Activated naive CD4-positive, alpha-beta T cell treated with anti-CD3 and anti-CD28 coated beads, Interleukin-2, amount 50 U/mL, for 72 hours (primary cell): ENCODE data around the gene CNTNAP2. TPM values are rescaled to one million over a fixed set of nuclear protein-coding genes. Genes with fewer than 3 reads are reported as not detected.
"Not testable (repeated sequence)": the region's sequence is repeated elsewhere in the genome, so short reads cannot be mapped to it uniquely, and the experiment has no call there.

Source experiments
- ATAC-seq, 2 donors: fragments of 150-1000 bp; cut with Tn5 transposase; 2 replicates each; pipeline ENCODE4 v1.10.0; 2021; ENCODE audit warnings: mild to moderate bottlenecking in 2 of 2, moderate library complexity in 2 of 2
- DNase-seq, 2 donors: peaks; one replicate each; pipeline ENCODE4 v3.0.0; 2021 to 2022; ENCODE audit warnings: low spot score in 2 of 2
- H3K27ac Mint-ChIP-seq, 2 donors: one replicate each; pipeline ENCODE4 v1.8.0; 2022; ENCODE audit warnings: mild to moderate bottlenecking in 2 of 2, mixed read lengths in 2 of 2
- H3K36me3 Mint-ChIP-seq, 2 donors: one replicate each; pipeline ENCODE4 v1.8.0; 2022; ENCODE audit warnings: mixed read lengths in 2 of 2
- H3K9me3 Mint-ChIP-seq, 2 donors: one replicate each; pipeline ENCODE4 v1.8.0; 2022; ENCODE audit warnings: mixed read lengths in 2 of 2
- total RNA-seq, 2 donors: library from RNA; stranded (reverse); gene quantifications; one replicate each; pipeline ENCODE4 v1.2.3, GENCODE V29; 2022

Gene CNTNAP2
- total RNA-seq, 2 donors from 2014 or later: not detected

DNA sequence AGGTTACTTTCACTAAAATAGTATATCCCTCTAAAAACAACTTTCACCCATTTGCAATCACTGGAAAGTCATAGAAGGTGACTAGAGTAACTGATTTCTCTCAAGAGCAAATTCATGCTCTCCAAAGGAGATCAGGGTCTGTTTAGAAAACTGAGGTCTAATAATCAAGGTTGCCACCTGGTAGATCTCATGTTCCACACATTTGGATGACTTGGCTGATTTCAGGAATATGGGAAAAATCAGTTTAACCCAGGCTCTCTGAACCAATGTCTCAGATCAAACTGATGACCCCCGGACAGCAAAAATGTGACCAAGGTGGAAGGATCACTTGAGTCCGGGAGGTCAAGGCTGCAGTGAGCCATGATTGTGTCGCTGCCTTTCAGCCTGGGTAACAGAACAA lies 1911.6 kb downstream of the CNTNAP2 start:
- Mint-ChIP-seq H3K9me3 (no peaks in the 10 kb centered on the region), H3K27ac (no peak overlapping the region), H3K36me3 (no peaks in the 10 kb centered on the region)
- ATAC-seq (no peak), DNase-seq (no peak)

DNA sequence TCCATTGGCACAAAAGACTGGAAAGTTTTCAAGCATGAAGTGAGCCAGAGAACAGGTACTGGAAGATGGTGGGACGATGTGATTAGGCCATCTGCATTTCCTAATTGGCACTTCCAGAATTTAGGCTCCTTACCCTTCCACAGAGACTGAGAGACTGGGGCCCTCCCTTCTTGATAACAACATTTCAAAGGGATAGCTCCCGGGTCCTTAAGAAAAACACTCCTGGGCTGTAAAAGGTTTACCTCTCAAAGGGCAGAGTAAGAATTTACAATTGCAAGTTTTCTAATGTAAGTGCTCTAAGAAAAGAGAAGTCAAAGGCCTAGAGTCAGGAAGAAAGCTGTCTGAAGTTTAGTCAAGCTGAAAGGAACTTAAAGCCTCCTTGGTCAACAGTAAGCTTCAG lies 1914.4 kb downstream of the CNTNAP2 start:
- DNase-seq: no peak
- Mint-ChIP-seq H3K36me3 (no peaks in the 10 kb centered on the region), H3K27ac (no peak overlapping the region), H3K9me3 (no peaks in the 10 kb centered on the region)
- ATAC-seq: no peak

DNA sequence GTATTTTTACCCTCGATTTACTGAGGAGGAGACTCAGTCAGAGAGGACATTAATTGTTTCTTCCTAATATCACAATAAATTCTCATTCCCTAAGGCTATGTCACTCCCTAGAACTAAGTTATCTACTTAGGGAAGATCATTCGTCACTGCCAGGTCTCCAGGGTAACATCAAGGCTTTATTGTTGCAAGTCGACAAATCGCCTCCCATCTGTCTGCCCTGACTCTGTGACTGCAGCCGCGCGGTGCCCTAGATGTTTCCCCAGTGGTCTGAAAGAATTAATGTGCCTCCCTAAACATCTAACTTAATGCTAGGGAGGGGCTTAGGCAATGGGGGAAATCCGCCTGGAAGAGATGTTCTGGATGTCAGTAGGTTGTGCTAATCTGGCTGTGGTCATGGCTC lies 1915.2 kb downstream of the CNTNAP2 start:
- DNase-seq (no peak), ATAC-seq (no peak)
- no peaks in the 10 kb centered on the region for H3K36me3 Mint-ChIP-seq
- H3K27ac Mint-ChIP-seq: no peak overlapping the region
- H3K9me3 Mint-ChIP-seq: no peaks in the 10 kb centered on the region

DNA sequence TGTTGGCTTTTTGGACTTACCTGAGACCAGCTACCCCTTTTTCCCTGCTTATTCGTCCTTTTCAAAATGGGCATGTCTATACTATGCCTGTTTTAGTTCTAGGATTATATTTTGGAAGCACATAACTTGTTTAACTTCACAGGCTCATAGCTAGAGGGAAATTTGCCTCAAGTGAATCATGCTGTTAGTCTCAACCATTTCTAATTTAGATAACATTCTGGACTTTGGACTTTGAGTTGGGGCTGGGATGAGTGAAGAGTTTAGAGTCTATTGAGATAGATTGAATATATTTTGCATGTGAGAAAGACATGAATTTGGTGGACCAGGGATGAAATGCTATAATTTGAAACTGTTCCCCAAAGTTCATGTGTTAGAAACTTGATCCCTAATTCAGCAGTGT lies 1919.3 kb downstream of the CNTNAP2 start:
- Mint-ChIP-seq H3K27ac (no peak overlapping the region), H3K36me3 (no peaks in the 10 kb centered on the region), H3K9me3 (no peaks in the 10 kb centered on the region)
- ATAC-seq (no peak), DNase-seq (no peak)

DNA sequence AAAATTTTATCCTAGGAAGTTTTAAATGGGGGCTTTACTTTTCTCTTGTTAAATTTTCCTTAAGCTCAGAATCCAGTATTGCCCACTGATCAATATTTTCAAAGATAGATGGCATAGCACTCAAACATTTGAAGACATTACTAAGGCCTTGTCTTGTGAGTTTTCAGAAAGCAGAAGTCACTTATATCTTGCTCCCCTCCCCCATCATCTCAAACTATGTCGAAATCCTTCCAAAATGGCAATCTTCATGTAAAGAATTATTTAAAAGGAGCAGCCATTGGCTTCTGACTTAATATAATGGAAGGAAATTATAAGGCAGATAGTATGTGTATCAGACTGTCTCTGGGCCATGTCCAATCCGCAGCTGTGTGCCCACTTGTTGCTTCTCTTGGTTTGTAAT lies 1920.4 kb downstream of the CNTNAP2 start:
- ATAC-seq (no peak), DNase-seq (no peak)
- no peaks in the 10 kb centered on the region for H3K9me3 Mint-ChIP-seq
- no peak overlapping the region for H3K27ac Mint-ChIP-seq
- H3K36me3 Mint-ChIP-seq: no peaks in the 10 kb centered on the region

DNA sequence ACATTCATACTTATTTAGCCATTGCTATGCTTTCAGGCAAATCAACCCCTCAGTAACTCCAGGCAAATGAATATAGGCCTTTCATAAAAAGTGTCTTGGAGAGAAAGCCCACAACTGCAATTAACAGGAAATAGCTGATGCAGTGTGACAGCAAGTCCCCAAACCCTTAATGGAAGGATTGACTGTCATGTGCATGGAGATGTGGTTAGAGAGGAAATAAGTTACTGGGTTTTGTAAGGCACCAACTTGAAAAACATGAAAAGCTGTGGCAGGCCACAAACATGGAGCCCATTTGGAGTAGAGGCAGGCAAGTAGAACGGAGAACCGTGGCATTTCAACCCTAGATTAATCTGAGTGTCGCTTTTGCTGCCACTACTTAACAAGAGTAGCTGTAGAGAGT lies 1924.6 kb downstream of the CNTNAP2 start:
- Mint-ChIP-seq H3K27ac (no peak overlapping the region), H3K9me3 (no peaks in the 10 kb centered on the region), H3K36me3 (no peaks in the 10 kb centered on the region)
- DNase-seq: no peak
- no peak for ATAC-seq

DNA sequence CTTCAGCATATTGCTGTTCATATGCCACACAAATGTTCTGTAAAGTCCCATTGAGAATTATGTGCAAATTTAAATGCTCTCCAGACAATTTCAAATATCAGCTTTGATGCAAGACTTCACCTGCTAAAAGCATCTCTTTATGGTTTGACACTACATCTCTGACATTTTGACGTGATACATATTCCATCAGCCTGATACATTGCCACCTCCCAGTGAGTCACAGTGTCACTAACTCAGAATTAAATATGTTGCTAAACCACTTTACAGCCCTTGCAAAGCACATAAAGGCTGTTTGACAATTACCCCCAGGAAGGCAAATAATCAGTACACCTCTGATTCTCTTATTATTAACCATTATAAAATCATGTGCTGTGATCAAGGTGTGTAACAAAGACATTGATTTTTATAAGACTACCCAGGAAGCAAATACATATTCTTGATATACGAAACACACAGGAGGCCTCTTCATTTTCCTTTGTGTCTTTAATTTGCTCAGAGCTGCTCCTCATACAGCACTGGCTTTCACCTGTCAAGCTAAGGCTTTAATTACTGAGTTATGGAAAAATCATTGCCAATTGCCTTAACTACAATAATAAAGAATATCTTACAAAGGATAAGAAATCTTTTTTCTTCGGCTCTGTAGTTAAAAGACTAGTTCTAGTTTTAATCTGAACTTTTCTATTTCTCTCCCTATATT lies 1926.5 kb downstream of the CNTNAP2 start:
- ATAC-seq: no peak
- H3K27ac Mint-ChIP-seq: no peak overlapping the region

DNA sequence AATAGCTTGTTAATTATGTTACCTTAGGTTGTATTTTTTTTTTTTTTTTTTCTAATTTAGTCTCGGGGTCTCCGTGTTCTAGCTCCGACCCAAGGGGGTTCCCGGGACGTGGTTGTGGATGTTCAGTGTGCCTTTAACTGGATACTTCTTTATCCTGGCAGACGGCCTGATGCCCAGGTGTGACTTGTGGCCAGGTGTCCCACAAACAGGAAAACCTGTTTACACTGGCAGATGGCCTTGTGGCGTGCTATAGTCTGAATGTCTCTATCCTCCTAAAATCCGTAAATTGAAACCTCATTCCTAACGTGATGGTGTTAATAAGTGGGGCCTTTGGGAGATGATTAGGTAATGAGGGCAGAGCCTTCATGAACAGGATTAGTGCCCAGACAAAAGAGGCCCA lies 1927.6 kb downstream of the CNTNAP2 start:
- ATAC-seq (no peak), DNase-seq (no peak)
- no peak overlapping the region for H3K27ac Mint-ChIP-seq
- no peaks in the 10 kb centered on the region for H3K9me3 Mint-ChIP-seq
- H3K36me3 Mint-ChIP-seq: no peaks in the 10 kb centered on the region

More for the DNA sequence above, 1926.5 kb downstream of the CNTNAP2 start:
- DNase-seq: no peak
- Mint-ChIP-seq H3K9me3 (no peaks in the 10 kb centered on the region), H3K36me3 (no peaks in the 10 kb centered on the region)

DNA sequence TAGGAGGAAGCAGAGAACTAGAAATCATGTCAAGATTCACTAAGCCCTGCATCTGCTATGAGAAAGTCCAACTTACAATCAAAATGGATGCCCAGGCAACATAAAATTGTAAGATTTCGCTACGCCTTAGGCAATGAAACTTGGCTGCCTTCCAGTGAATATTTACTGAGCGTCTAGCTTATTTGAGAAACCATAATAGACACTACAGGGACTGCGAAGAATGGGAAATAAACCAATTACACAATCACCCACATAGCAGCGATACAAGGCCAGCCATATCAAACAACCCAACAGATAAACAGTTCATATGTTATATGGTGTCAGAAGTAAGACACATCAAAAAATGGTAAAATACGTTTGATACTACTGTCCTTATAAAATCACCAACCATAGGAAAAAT lies 1928.9 kb downstream of the CNTNAP2 start:
- H3K9me3 Mint-ChIP-seq: no peaks in the 10 kb centered on the region
- ATAC-seq: no peak
- no peak for DNase-seq
- no peak overlapping the region for H3K27ac Mint-ChIP-seq
- no peaks in the 10 kb centered on the region for H3K36me3 Mint-ChIP-seq

DNA sequence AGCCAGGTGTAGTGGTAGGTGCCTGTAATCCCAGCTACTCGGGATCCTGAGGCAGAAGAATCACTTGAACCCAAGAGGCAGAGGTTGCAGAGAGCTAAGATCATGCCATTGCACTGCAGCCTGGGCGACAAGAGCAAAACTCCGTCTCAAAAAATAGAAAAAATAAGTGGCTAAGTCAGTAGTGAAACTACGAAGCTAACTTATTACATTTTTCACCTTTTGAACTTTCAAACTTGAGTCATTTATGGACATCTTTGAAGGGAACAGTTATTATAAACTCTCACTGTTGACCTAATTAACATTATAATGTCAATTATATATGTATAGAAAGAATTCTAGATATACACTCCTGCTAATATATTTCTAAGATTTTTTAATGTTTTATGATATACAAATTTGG lies 1932.5 kb downstream of the CNTNAP2 start:
- ATAC-seq: no peak
- Mint-ChIP-seq H3K27ac (no peak overlapping the region), H3K9me3 (no peaks in the 10 kb centered on the region), H3K36me3 (no peaks in the 10 kb centered on the region)
- no peak for DNase-seq

DNA sequence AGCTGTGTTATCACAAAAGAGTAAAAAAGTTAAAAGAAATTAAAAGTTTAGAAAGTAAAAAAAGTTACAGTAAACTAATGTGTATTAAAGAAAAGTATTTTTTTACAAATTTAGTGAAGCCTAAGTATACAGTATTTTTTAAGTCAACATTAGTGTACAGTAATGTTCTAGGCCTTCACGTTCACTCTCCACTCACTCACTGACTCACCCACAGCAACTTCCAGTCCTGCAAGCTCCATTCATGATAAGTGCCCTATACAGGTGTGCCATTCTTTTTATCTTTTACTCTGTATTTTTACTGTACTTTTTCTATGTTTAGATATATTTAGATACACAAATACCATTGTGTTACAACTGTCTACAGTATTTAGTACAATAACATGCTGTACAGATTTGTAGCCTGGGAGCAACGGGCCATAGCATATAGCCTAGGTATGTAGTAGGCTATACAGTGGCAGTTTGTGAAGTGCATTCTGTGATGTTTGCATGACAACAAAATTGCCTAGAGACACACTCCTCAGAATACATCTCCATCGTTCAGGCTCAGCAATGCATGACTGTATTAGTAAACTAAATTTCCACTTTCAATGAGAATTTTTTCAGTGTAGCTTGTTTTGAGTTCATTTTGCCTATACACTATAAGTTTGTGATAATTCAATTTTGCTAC lies 1934.0 kb downstream of the CNTNAP2 start:
- no peak for ATAC-seq
- Mint-ChIP-seq H3K9me3 (no peaks in the 10 kb centered on the region), H3K27ac (no peak overlapping the region), H3K36me3 (no peaks in the 10 kb centered on the region)
- DNase-seq: no peak

DNA sequence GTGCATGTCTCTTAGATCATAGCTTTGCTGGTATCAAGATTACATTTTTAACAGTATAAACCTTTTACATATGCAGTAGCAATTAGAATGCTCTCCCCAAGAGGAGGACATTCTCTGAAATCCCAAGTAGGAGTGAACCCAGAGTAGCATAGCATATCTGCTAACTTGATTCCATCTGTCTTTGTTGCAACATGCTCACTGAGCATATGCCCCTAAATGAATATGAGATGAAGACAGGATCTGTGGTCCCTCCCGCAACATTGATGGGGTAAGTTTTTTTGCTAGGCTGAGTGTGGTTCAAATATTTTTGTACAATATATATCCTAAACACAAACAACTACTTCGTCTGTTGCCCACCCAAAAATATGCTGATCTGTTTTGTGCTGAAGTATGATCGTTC lies 1939.8 kb downstream of the CNTNAP2 start:
- no peak for ATAC-seq
- Mint-ChIP-seq H3K27ac (no peak overlapping the region), H3K9me3 (no peaks in the 10 kb centered on the region), H3K36me3 (no peaks in the 10 kb centered on the region)
- no peak for DNase-seq

DNA sequence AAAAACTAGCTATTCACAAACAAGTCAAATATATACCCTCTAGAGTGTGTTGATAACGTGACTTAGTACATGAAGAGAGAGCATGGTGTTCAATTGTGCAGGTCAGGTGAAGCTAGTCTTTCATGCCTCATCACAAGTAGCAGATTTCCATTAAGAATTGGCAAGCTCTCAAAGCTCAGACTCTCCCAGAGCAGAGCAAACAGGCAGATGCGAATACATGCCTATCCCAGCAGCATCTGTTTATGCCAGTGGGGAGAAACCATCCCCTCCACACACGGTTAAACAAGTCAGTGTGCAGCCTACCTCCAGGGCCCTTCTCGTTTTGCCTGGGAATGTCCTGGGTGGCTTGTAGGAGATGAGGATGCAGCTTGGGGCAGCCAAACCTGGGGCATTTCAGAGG lies 1941.5 kb downstream of the CNTNAP2 start:
- Mint-ChIP-seq H3K9me3 (no peaks in the 10 kb centered on the region), H3K27ac (no peak overlapping the region), H3K36me3 (no peaks in the 10 kb centered on the region)
- no peak for ATAC-seq
- no peak for DNase-seq

DNA sequence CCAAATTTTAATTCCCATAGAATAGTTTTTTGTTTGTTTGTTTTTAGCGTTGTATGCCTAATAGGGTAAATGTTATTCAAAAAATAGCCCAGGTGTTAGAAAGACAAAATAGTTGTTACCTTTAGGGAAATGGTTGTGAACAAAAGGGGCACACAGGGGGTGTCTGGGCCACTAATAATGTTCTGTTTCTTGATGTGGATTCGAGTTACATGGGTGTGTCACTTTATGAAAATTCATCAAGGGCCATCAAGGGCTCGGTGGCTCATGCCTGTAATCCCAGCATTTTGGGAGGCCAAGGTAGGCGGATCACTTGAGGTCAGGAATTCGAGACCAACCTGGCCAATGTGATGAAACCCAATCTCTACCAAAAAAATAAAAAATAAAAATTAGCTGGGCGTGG lies 1942.2 kb downstream of the CNTNAP2 start:
- H3K36me3 Mint-ChIP-seq: no peaks in the 10 kb centered on the region
- H3K27ac Mint-ChIP-seq: no peak overlapping the region
- no peak for DNase-seq
- no peak for ATAC-seq
- no peaks in the 10 kb centered on the region for H3K9me3 Mint-ChIP-seq

DNA sequence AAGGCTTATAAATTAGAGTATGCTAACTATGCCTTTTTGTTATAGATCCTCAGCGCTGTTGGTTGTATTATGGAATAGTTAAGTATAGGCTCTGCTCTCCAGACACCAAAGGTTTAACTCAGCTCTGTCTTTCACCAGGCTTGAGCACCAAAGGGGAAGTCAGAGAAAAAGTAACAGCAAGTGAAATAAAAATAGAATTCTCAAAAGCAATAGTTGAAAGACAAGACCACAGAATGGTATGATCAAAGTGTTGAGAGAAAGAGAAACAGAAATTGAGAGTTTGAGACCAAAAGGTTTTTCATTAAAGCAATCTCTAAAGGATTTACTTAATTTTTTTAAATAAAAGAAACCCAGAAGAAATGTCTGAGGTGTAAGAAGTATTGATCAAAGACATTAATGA lies 1944.1 kb downstream of the CNTNAP2 start:
- Mint-ChIP-seq H3K9me3 (no peaks in the 10 kb centered on the region), H3K27ac (no peak overlapping the region), H3K36me3 (no peaks in the 10 kb centered on the region)
- no peak for DNase-seq
- ATAC-seq: no peak

DNA sequence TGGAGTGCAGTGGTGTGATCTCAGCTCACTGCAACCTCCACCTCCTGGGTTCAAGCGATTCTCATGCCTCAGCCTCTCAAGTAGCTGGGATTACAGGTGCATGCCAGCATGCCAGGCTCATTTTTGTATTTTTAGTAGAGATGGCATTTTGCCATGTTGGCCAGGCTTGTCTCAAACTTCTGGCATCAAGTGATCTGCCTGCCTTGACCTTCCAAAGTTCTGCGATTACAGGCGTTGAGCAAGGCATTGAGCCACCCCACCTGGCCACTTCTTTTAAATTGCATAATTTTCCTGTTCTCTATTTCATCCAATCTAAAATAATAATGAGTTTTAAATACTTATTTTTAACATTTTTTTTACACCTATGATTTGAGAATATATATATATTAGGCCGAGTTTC lies 1961.5 kb downstream of the CNTNAP2 start:
- not testable (repeated sequence) for H3K36me3 Mint-ChIP-seq, ATAC-seq

DNA sequence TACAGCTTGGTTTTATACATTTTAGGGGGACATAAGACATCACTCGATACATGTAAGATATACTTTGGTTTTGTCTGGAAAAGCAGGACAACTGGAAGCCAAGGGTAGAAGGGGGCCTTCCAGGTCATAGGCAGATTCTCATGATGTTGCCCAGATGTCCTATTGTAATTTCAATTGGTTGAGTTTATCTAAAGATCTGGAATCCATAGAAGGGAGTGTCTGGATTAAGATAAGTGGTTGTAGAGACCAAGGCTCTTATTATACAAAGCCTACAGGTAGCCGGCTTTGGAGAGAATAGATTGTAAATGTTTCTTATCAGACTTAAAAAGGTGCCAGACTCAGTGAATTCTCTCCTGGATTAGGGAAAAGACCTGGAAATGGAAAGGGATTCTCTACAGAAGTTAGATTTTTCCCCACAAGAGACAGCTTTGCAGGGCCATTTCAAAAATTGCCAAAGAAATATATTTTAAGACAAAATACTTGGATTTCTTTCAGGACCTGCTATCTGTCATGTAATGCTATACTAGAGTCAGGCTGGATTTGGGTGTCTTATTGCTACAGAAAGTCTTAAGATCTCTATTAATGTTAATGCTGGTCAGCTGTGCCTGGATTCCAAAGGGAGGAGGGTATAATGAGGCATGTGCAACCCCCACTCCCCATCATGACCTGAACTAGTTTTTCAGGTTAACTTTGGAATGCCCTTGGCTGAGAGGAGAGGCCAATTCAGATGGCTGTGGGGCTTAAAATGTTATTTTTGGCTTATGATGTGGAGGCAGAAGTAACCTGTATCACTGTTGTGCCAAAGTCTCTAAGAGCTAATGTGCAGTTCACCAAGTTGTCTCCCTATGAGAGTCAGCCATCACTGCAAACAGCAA lies 1962.8 kb downstream of the CNTNAP2 start:
- no peaks in the 10 kb centered on the region for H3K9me3 Mint-ChIP-seq
- ATAC-seq (no peak), DNase-seq (no peak)
- H3K27ac Mint-ChIP-seq: no peak overlapping the region
- no peaks in the 10 kb centered on the region for H3K36me3 Mint-ChIP-seq

More for the DNA sequence above, 1961.5 kb downstream of the CNTNAP2 start:
- H3K9me3 Mint-ChIP-seq, DNase-seq, H3K27ac Mint-ChIP-seq: not testable (repeated sequence)
